Lower leg skin (tissue), 4 donors: Measurements from ENCODE around the gene DYNC1I1. TPM values are rescaled to one million over a fixed set of nuclear protein-coding genes. Genes with fewer than 3 reads are reported as not detected.
A peak's percentile ranks its signal among the peaks of the same experiment; 100 is the strongest.

Experiments
- DNase-seq, 2 donors: peaks; one replicate each; pipeline ENCODE4 v3.0.0-alpha.2; 2019; ENCODE audit warnings: low spot score in 2 of 2
- H3K4me3 ChIP-seq: fragments of 200-600 bp; sonication (generic); 2 replicates; pipeline ENCODE4 v1.5.1; 2017; ENCODE audit warnings: mild to moderate bottlenecking, low read depth; ENCODE audit not compliant: poor library complexity, severe bottlenecking
- POLR2A ChIP-seq, 2 donors: fragments of 450-650 bp; IDR thresholded peaks; one replicate each; pipeline ENCODE4 v1.6.1; 2016 to 2017; ENCODE audit warnings: antibody characterized with exemption in 2 of 2, mild to moderate bottlenecking in 1 of 2, moderate library complexity in 1 of 2
- WGBS, 2 donors: methylation state at CpG; one replicate each; pipeline ENCODE4 v1.1.5; 2018; 5-methylcytosine and 5-hydroxymethylcytosine counted together
- intact Hi-C: fragments of 100-400 bp; cut with DNase I; formaldehyde crosslinking; loops from one replicate; pipeline ENCODE4 v1.15.0; 2023; ENCODE audit warnings: low total_unique reads
- total RNA-seq, 4 donors: library from RNA; depleted of rRNA; stranded (reverse); fragments of >200 nt; gene quantifications; one replicate each; pipeline ENCODE4 v1.1.0, GENCODE V29; 2016
- TF ChIP-seq, protein P1 (sequence below), 3 donors: fragments of 450-650 bp; IDR thresholded peaks; one replicate each; pipeline ENCODE4 v1.5.1; 2016; ENCODE audit warnings: antibody characterized with exemption in 3 of 3, mild to moderate bottlenecking in 3 of 3, moderate library complexity in 2 of 3

Gene DYNC1I1
- total RNA-seq, 4 donors from 2014 or later, result 0.97 to 7.6 (median 3.7) TPM

DNA sequence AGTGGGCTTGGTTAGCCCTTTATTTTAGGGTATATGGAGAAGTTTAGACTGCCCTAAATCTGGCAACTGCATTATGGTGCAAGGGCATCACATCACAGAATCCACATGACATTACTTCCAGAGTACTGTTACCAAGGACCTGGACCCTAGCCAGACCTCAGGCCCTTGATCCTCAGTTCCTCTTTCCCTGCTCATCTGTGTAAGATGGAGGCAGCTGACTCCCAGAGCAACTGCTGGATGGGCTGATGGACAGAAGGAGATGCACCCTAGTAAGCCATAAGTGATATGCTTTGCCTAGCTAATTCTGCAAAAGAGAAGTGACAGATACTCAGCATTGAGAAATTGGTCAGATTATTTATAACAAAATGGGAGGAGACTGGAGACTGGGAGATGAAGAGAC is 131.7 kb downstream of the DYNC1I1 start:
- peak in 1 of 2 donors; percentile 24 for DNase-seq
- H3K4me3 ChIP-seq, result no peak overlapping the region
- TF ChIP-seq POLR2A (IDR thresholded peaks at IDR 0.05), result no peak
- TF ChIP-seq, protein P1, sequence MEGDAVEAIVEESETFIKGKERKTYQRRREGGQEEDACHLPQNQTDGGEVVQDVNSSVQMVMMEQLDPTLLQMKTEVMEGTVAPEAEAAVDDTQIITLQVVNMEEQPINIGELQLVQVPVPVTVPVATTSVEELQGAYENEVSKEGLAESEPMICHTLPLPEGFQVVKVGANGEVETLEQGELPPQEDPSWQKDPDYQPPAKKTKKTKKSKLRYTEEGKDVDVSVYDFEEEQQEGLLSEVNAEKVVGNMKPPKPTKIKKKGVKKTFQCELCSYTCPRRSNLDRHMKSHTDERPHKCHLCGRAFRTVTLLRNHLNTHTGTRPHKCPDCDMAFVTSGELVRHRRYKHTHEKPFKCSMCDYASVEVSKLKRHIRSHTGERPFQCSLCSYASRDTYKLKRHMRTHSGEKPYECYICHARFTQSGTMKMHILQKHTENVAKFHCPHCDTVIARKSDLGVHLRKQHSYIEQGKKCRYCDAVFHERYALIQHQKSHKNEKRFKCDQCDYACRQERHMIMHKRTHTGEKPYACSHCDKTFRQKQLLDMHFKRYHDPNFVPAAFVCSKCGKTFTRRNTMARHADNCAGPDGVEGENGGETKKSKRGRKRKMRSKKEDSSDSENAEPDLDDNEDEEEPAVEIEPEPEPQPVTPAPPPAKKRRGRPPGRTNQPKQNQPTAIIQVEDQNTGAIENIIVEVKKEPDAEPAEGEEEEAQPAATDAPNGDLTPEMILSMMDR (IDR thresholded peaks at IDR 0.05), result no peak
- intact Hi-C loops, result no loop called here

DNA sequence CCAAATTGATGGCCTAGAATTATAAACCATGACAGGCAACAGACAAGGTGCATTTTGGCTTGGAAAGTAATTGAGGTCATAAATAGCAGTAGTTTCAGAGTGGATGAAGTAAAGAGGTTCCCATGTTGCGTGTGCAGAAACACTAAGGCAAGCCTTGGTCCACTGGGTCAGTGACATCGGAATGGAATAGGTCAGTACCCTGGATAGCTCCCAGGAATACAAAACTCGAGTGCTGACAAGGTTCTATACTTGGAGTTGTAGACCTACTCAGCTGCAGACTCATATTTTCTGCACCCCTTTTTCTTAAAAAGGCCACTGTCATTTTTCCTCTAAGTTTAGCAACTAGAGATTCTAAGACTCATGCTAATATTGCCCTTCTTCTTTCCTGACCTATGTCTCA is 132.8 kb downstream of the DYNC1I1 start:
- no peak for DNase-seq
- 48 to 54% methylated on average over 3 of the region's 3 CpGs for WGBS, 2 donors
- TF ChIP-seq, protein P1 (IDR thresholded peaks at IDR 0.05), result no peak
- no peak for TF ChIP-seq POLR2A (IDR thresholded peaks at IDR 0.05)
- intact Hi-C loops, result no loop called here
- H3K4me3 ChIP-seq, result no peak overlapping the region

DNA sequence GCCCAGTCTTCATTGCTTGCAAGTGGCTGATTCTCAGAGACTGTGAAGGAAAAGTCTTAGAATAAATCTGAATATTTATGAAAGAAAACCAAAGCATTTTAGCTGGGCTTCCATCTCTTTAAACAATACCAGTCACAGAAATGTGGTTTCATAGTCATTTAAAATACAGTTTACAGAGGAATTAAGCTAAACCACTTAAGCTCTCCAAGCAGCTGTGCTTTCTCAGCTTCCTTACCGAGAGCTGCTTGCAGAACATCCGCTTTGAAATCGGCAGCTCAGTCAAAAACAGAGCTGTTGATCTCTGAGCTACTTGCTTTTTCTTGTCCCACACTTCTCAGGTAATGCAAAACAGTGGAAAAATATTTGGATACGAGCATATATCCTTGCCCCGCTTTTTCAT is 134.5 kb downstream of the DYNC1I1 start:
- intact Hi-C loops, result no loop called here
- H3K4me3 ChIP-seq, result no peak overlapping the region
- 66 to 68% methylated on average over 5 of the region's 5 CpGs for WGBS, 2 donors
- DNase-seq, result no peak
- TF ChIP-seq, protein P1 (IDR thresholded peaks at IDR 0.05), result no peak
- no peak for TF ChIP-seq POLR2A (IDR thresholded peaks at IDR 0.05)

DNA sequence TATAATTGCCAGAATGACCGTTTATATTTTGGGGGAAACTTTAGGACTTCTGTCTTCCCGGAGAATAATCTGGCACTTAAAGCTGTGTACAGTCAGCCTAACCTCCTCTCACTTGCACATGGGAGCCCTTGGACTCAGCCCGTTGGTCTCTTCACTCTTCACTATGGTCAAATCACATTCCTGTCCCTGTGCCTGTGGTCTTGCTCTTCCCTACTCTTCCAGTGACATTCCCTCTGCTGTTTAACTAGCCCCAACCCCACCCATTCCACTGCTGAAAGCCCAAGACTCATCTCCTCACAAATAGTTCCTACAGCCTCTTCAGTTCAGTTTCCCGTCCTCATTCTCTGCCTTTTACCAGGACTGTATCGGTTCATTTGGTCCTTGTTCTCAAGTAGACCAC is 135.0 kb downstream of the DYNC1I1 start:
- H3K4me3 ChIP-seq, result no peak overlapping the region
- DNase-seq, result no peak
- WGBS, 2 donors, result 81 to 84% methylated on average over 5 of the region's 5 CpGs
- no peak for TF ChIP-seq POLR2A (IDR thresholded peaks at IDR 0.05)
- TF ChIP-seq, protein P1 (IDR thresholded peaks at IDR 0.05), result no peak
- intact Hi-C loops, result no loop called here

DNA sequence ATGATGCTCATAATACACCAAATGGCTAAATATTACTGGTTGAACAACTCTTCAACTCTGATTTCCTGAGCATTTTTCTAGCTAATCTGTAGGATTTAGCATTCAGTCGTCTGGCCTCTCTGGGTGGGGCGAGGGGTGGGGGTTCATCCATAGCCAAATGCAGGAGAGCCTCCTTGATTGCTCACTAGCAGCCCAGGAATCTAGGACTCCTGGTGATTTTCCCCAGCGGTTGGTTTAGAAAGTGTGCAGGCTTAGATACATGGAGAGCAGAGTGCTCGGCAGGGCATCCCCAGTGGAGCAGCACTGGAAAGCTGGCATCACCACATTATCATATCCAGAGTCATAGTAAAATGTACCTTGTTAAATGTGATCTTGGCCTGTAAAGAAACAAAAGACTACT is 136.1 kb downstream of the DYNC1I1 start:
- TF ChIP-seq POLR2A (IDR thresholded peaks at IDR 0.05), result no peak
- TF ChIP-seq, protein P1 (IDR thresholded peaks at IDR 0.05), result no peak
- 62 to 66% methylated on average over 4 of the region's 4 CpGs for WGBS, 2 donors
- H3K4me3 ChIP-seq, result no peak overlapping the region
- no peak for DNase-seq
- intact Hi-C loops, result no loop called here

DNA sequence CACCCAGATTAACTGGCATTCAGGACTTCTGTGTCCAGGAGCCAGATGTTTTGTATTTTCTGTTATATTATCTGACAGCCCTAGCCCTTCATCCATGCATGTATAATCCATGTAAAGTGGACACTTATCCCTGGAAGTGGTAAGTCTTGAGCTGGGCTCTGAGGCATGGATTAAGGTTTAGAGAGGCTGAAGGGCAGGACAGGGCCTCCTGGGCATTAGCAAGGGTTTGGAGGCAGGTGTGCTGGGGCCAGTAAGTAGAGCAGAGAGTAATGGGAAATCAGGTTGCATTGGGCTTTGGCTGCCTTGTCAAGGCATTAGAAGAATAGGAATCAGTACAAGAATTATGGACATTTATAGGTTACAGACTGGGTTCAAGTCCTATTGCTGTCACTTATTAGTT is 138.0 kb downstream of the DYNC1I1 start:
- intact Hi-C loops, result no loop called here
- DNase-seq, result no peak
- no peak overlapping the region for H3K4me3 ChIP-seq
- no peak for TF ChIP-seq POLR2A (IDR thresholded peaks at IDR 0.05)
- TF ChIP-seq, protein P1 (IDR thresholded peaks at IDR 0.05), result no peak
